ENCODE data around the gene NOTCH1.

The NOTCH1 gene

DNA sequence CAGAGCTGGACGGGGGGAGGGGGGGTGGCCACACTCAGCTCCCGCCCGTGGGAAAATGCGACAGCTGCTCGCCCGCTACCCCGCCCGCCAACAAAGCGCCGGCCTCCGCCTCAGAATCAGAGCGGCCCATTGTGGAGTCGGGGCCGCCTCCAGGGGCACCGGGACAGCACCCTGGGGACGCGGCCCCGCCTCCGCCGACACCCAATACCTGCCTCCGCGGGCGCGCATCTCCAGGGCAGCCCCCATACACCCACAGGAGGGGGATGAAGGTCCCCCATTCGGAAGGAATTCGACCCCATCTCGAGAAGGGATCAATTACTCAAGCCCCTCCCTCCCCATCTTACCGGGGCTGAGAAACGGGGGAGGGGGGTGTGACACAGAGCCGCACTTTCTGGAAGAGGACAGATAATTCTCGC lies 1.3 kb downstream of the NOTCH1 start:
- TF ChIP-seq, protein P1, sequence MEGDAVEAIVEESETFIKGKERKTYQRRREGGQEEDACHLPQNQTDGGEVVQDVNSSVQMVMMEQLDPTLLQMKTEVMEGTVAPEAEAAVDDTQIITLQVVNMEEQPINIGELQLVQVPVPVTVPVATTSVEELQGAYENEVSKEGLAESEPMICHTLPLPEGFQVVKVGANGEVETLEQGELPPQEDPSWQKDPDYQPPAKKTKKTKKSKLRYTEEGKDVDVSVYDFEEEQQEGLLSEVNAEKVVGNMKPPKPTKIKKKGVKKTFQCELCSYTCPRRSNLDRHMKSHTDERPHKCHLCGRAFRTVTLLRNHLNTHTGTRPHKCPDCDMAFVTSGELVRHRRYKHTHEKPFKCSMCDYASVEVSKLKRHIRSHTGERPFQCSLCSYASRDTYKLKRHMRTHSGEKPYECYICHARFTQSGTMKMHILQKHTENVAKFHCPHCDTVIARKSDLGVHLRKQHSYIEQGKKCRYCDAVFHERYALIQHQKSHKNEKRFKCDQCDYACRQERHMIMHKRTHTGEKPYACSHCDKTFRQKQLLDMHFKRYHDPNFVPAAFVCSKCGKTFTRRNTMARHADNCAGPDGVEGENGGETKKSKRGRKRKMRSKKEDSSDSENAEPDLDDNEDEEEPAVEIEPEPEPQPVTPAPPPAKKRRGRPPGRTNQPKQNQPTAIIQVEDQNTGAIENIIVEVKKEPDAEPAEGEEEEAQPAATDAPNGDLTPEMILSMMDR (IDR thresholded peaks at IDR 0.05; ENCODE audit: insufficient read depth, low read length, missing control alignments), result no peak
- ChIA-PET POLR2A (no interaction called here), CTCF (interaction anchor here (1.1 kb wide), 1 partner anchor 56 kb away, joined by 3 read pairs; no protein-coding TSS in a partner anchor)

DNA sequence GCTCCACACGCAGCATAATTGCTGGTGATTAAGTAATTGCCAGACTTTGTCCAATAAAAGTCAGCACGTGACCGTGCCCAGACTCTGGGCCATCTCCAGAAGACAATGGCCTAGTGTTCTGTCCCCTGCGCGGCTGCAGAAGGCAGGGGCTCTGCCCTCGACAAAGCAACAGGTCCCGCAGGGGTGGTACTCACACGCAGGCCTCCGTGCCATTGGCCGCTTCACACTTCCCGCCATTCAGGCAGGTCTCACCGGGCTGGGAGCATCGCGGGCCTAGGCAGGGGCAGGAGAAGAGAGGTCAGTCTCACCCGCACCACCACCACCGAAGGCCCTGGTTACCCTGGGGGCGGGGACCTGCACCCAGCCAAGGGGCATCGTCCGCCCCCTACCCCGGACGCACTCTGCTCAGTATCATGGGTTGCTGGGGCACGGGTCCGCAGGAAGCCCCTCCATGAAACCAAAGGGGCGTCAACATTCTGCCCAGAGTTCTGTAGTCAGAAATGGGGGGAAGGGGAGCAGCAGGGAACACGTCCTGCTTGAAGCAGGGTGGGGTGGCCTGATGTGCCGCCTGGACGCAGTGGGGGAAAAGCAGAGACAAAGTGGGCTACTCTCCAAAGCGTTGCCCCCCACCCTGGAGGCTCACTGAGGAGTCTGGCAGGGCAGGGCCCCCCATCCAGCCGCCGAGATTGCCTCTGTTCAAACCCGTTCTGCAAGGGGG lies 1.9 kb downstream of the NOTCH1 start:
- ChIA-PET POLR2A (no interaction called here), CTCF (interaction anchor here (1.1 kb wide), 1 partner anchor 55 kb away, joined by 3 read pairs; no protein-coding TSS in a partner anchor)
- peak overlapping the region; percentile 71 for H3K4me3 ChIP-seq (ENCODE audit: low read depth, low read length)
- TF ChIP-seq, protein P1 (IDR thresholded peaks at IDR 0.05; ENCODE audit: insufficient read depth, low read length, missing control alignments), result no peak
- no peak for DNase-seq (ENCODE audit: low read depth, low spot score)

More for the DNA sequence above, 1.3 kb downstream of the NOTCH1 start:
- peak overlapping the region; percentile 71 for H3K4me3 ChIP-seq (ENCODE audit: low read depth, low read length)
- DNase-seq (ENCODE audit: low read depth, low spot score), result no peak

DNA sequence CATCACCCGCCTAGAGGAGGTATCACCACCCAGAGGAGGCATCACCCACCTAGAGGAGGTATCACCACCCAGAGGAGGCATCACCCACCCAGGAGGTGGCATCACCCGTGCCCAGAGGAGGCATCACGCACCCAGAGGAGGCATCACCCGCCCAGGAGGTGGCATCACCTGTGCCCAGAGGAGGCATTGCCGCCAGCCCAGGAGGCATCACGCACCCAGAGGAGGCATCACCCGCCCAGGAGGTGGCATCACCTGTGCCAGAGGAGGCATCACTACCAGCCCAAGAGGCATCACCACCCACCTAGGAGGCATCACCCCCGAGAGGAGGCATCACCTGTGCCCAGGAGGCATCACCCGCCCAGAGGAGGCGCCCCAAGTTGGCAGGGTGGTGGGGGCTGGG lies 2.6 kb downstream of the NOTCH1 start:
- ChIA-PET POLR2A (no interaction called here), CTCF (interaction anchor here (1.1 kb wide), 1 partner anchor 55 kb away, joined by 3 read pairs; no protein-coding TSS in a partner anchor)
- TF ChIP-seq, protein P1 (IDR thresholded peaks at IDR 0.05; ENCODE audit: insufficient read depth, low read length, missing control alignments), result no peak
- no peak overlapping the region for H3K4me3 ChIP-seq (ENCODE audit: low read depth, low read length)
- no peak for DNase-seq (ENCODE audit: low read depth, low spot score)

DNA sequence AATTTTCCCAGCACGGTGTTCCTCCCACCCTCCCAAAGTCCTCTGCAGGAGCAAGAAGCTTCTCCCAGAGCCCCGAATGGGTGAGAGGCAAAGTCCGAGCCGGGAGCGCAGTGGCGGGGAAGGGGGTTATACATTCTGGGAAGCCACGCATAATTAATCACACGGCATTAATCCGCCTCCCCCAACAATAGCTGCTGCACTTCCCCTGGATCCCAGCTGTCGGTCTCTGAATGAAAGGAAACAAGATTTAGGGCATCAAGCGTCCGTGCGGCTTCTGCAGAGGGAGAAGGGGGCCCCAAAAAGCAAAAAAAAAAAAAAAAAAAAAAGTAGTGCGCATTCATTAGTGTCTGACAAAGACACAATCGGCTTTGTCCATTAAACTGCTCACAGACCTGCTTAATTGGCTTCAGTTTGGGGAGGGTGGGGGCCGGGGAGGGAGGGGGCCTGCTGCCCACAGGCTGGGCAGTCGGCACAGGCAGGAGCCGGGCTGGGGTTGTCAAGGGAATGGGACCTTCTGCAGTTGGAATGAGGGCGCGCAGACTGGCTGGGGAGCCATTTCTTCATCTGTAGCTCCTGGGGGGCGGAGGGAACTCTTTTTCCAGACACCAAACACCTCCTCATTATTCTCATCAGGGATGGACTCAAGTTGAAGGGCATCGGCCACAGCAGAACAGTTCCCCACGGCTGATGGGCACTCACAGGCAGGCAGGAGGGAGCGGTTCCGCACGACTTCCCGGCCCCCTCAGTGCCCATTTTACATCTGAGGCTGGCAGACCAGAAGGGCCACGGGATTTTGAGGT lies 3.4 kb downstream of the NOTCH1 start:
- TF ChIP-seq, protein P1 (IDR thresholded peaks at IDR 0.05; ENCODE audit: insufficient read depth, low read length, missing control alignments), result no peak
- CTCF ChIA-PET, result interaction anchor here (1.1 to 2.0 kb wide), 2 partner anchors 83 to 84 kb away, joined by 5 read pairs; no protein-coding TSS in a partner anchor
- H3K4me3 ChIP-seq (ENCODE audit: low read depth, low read length), result no peak overlapping the region
- POLR2A ChIA-PET, result no interaction called here
- no peak for DNase-seq (ENCODE audit: low read depth, low spot score)

DNA sequence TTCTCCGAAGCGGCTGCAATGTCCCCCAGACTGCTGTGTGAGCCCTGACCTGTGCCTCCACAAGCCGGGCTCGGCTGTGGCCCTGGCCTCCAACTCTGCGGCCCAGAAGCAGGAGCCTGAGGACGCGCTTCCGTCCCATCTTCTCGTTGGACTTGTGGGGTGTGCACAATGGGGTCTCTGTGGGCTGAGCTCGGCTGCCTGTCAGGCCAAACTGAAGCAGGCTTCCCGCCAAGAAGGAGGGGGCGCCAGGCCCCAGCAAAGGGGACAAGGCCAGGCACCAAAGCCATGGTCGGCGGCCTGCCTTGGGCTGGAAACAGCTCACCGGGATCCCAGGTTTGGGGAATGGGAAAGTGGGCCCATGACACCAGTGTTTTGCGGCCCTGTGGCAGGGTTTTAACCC lies 4.1 kb downstream of the NOTCH1 start:
- TF ChIP-seq, protein P1 (IDR thresholded peaks at IDR 0.05; ENCODE audit: insufficient read depth, low read length, missing control alignments), result no peak
- no peak for DNase-seq (ENCODE audit: low read depth, low spot score)
- ChIA-PET CTCF (interaction anchor here (1.1 to 4.6 kb wide), 4 partner anchors 54 to 90 kb away, joined by 3 to 33 read pairs (median 5); no protein-coding TSS in a partner anchor), POLR2A (no interaction called here)
- no peak overlapping the region for H3K4me3 ChIP-seq (ENCODE audit: low read depth, low read length)

DNA sequence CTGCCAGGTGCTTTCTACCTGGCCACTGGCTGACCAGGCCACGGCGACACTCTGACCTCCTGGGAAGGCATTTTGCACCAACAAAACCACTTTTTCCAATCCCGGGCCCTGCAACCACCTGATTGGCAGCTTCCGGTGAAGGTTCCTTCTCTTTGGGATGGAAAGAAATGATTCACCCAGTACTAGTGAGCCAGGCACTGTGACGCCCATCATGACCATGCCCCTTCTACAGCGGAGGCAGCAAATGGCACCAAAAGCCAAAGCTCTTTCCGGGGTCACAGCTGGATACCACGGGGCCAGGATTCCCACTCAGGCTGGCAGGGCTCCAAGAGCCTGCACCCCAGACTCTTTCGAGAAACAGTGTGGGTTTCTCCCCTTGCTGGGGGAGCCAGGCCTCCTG lies 4.7 kb downstream of the NOTCH1 start:
- no peak overlapping the region for H3K4me3 ChIP-seq (ENCODE audit: low read depth, low read length)
- TF ChIP-seq, protein P1 (IDR thresholded peaks at IDR 0.05; ENCODE audit: insufficient read depth, low read length, missing control alignments), result no peak
- DNase-seq (ENCODE audit: low read depth, low spot score), result no peak
- ChIA-PET CTCF (interaction anchor here (1.3 to 4.6 kb wide), 4 partner anchors 10 to 90 kb away, joined by 3 to 33 read pairs (median 4); no protein-coding TSS in a partner anchor), POLR2A (no interaction called here)
